Measurements from ENCODE around the gene MINK1.

The MINK1 gene

DNA sequence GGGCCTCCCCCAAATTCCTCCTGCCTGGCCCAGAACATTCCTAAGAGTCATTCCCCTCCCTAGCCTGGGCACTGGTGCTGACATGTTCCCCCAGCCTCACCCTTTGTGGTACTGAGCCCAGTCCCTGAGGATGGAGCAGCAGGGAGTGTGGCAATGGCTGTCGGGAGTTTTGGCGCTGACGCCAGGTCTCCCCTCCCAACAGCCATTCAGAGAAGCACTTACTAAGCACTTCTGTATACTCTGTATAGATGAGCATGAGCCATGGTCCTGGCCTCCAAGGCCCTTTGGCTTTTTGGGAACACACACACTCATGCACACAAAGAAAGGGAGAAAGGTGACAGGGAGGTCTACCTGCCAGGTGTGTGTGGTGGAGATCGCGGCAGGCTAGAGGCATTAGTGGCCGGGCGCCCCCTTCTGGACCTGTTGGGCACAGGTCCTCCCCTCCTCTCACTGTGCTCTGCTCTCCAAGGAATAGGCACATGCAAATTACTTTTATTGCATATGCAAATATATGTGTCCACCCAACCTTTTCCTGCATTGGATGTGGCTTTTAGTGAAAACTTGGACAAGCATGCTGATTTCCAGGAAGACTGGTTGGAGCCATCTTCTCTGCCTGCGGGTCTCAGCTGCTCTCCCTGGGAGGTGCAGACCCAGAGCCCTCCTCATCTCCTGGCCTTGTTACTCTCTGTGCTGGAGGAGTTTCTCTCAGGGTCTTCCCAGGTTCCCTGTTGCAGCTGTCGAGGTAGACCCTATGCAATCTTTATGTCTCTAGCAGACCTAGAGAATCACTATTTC, 48.8 kb downstream of the MINK1 start:
- no peak for DNase-seq

DNA sequence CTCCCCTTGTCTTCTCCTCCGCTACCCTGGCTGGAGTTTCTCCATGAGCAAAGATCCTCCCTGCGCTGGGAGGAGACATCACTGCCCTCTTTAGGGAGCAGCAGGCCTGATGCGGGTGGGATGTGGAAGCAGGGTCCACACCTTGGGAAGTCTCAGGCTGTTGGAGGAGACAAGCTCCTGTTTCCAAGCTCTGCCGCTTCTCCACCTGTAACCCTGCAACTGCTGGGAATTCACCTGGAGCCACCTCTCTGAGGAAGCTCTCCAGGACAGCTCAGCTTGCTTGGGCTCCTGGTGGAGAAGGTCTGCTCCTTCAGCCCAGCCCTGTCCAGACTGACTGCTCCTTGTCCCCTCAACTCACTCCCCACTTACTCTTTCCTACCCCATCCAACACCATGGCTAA, 51.3 kb downstream of the MINK1 start:
- DNase-seq: no peak

DNA sequence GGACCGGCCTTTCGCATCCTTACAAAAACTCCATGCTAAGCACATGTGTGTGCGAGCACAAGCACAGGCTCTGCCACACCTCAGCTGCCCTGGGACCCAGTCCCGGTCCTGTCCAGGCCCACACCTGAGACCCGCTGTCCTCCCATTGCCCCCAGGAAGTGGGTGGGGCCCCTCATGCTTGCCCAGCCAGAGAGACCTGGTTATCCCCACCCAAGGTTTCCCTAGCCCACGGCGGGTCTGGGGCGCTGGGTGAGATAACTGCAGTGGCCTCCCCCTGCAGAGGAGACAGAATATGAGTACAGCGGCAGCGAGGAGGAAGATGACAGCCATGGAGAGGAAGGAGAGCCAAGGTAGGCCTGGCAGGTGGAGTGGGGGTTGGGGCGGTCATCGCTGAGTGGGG, 53.7 kb downstream of the MINK1 start:
- DNase-seq: no peak

DNA sequence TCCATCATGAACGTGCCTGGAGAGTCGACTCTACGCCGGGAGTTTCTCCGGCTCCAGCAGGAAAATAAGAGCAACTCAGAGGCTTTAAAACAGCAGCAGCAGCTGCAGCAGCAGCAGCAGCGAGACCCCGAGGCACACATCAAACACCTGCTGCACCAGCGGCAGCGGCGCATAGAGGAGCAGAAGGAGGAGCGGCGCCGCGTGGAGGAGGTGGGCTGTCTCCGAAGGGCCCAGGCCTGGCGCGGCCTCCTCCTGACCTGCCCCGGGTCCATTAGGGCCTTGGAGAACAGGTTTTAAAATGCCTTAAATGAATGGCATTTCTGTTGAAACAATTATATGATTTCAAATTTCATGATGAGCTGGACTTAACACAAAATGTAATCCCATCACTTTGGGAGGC, 54.4 kb downstream of the MINK1 start:
- no peak for DNase-seq

DNA sequence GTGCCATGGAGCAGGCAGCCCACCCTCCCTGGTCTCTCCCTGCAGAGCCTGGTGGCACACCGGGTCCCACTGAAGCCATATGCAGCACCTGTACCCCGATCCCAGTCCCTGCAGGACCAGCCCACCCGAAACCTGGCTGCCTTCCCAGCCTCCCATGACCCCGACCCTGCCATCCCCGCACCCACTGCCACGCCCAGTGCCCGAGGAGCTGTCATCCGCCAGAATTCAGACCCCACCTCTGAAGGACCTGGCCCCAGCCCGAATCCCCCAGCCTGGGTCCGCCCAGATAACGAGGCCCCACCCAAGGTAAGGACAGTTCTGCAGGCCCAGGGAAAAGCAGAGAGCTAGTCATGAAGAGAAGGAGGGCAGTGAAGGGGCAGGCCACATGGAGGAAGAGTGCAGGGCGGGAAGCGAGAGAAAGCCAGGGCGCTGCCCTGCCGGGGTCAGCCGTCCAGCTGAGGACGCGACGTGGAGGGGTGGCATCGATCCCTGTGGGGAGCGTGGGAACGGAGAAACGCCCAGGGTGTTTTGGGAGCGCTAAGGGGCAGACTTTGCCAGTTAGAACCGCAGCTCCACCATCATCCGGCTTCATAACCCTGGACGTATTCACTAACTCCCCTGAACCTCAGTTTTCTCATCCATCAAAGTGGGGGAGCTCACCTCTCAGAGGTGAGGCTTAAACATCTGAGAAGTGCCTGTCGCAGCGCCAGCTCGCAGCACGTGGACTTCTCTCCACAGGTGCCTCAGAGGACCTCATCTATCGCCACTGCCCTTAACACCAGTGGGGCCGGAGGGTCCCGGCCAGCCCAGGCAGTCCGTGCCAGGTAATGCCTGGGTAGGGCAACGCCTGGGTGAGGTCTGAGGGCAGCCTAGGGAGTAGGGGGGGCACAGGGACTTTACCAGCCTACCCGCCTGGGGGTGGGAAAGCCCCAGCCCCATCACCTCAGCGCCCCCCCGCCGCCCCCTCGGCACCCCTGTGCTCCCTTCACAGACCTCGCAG, 58.6 kb downstream of the MINK1 start:
- DNase-seq: no peak

DNA sequence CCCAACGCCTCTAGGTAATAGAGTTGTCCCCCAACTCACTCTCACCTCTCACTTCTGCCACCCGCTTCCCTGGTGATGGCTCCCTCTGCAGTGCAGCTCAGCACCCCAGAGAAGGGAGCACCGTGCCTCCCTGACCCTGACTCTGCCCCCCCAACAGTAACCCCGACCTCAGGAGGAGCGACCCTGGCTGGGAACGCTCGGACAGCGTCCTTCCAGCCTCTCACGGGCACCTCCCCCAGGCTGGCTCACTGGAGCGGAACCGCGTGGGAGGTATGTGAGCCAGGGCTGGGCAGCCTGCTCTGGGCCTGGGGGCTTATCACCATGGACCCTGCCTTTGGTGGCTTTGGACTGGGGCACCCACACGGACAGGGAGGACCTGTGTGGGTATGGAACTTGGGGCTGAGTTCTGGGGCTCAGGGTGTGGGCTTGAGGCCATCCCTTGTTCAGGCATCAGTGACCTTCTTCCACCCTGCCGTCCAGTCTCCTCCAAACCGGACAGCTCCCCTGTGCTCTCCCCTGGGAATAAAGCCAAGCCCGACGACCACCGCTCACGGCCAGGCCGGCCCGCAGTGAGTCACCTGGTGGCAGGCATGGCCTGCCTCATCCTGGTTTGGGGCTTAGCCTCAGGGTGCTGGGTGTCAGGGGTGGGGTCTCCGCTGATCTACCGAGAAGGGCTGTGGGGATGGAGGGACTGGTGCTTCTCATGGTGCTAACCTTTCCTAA, 59.5 kb downstream of the MINK1 start:
- DNase-seq: no peak

DNA sequence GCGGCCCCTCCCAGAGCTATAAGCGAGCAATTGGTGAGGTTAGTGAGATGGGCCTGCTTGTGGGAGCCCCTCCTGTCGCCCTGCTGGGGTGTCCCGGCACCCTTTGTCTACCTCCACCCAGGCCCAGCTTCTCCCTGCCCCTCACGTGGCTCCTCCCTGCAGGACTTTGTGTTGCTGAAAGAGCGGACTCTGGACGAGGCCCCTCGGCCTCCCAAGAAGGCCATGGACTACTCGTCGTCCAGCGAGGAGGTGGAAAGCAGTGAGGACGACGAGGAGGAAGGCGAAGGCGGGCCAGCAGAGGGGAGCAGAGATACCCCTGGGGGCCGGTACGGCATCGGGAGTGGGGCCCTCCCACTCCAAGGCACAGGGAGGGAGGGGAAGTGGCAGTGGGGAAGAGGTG, 60.1 kb downstream of the MINK1 start:
- no peak for DNase-seq

DNA sequence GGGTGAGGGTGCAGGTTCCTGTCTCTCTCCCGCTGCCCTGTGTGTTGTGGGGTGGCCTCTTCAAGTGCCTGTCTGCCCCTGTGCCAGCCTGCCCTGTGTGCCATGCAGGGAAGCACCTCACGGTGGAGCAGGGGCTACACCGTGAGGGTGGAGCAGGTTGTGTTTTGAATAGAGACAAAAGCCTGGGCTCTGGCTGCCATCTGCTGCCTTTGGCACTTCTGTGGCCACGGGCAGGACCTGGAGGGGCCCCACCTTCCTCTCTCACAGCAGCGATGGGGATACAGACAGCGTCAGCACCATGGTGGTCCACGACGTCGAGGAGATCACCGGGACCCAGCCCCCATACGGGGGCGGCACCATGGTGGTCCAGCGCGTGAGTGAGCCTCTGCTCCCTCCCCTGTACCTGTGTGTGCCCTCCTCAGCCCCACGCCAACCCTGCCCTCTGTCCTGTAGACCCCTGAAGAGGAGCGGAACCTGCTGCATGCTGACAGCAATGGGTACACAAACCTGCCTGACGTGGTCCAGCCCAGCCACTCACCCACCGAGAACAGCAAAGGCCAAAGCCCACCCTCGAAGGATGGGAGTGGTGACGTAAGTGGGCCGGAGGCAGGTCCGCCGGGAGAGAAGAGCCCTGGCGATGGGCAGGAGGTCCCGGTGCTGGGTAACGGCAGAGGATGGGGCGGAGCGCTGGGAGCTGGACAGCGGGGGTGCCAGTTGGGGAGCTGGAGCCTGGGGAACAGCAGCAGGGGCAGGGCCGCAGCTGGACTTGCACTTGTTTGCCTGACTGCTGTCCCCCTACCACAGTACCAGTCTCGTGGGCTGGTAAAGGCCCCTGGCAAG, 60.8 kb downstream of the MINK1 start:
- DNase-seq: no peak

DNA sequence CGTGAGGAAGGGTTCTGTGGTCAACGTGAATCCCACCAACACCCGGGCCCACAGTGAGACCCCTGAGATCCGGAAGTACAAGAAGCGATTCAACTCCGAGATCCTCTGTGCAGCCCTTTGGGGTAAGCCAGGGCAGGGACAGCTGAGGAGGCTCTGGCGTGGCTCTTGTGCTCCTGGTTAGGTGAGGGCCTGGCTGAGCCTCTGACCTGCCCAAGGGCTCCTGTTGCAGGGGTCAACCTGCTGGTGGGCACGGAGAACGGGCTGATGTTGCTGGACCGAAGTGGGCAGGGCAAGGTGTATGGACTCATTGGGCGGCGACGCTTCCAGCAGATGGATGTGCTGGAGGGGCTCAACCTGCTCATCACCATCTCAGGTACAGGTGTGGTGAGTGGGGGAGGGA, 62.0 kb downstream of the MINK1 start:
- DNase-seq: no peak

DNA sequence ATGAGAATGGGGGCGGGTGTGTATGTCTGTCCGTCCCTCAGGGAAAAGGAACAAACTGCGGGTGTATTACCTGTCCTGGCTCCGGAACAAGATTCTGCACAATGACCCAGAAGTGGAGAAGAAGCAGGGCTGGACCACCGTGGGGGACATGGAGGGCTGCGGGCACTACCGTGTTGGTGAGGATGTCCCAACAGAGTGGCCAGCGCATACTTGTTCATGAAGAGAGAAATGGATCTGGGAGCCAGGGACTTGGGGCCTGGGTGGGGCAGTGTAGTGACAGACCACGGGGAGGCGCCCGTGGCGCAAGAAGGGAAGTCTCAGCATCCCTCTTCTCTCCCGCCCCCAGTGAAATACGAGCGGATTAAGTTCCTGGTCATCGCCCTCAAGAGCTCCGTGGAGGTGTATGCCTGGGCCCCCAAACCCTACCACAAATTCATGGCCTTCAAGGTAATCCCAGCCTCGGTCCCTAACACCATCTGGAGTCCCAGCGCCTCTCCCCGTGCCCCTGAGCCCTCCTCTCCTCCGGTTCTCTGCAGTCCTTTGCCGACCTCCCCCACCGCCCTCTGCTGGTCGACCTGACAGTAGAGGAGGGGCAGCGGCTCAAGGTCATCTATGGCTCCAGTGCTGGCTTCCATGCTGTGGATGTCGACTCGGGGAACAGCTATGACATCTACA, 62.7 kb downstream of the MINK1 start:
- DNase-seq: no peak

DNA sequence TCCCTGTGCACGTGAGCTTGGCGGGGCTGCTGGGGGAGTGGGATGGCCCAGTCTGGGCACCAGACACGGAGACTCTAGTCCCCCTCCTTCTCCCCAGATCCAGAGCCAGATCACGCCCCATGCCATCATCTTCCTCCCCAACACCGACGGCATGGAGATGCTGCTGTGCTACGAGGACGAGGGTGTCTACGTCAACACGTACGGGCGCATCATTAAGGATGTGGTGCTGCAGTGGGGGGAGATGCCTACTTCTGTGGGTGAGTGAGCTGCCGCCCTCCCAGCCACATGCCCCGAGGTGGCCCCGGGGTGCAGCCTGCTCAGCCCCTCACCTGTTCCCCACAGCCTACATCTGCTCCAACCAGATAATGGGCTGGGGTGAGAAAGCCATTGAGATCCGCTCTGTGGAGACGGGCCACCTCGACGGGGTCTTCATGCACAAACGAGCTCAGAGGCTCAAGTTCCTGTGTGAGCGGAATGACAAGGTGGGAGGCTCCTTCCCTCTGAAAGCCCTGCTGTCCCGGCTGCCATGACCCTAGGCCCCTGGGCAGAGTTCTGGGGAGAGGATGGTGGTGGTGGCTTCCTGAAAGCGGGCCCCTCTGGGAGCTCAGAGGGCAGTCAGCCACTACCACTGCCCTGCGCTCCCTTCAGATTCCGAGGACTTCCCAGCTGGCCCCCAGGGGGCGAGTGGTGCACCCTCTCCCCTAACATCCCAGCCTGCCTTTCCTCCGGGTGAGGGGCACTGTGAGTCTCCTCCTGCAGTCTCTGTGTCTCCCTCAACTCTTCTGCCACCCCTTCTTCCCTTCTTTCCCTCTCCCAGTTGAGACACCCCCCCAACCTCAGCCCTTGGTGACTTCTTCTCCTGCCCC, 63.4 kb downstream of the MINK1 start:
- no peak for DNase-seq

DNA sequence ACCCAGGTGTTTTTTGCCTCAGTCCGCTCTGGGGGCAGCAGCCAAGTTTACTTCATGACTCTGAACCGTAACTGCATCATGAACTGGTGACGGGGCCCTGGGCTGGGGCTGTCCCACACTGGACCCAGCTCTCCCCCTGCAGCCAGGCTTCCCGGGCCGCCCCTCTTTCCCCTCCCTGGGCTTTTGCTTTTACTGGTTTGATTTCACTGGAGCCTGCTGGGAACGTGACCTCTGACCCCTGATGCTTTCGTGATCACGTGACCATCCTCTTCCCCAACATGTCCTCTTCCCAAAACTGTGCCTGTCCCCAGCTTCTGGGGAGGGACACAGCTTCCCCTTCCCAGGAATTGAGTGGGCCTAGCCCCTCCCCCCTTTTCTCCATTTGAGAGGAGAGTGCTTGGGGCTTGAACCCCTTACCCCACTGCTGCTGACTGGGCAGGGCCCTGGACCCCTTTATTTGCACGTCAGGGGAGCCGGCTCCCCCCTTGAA, 64.1 kb downstream of the MINK1 start:
- DNase-seq: no peak

DNA sequence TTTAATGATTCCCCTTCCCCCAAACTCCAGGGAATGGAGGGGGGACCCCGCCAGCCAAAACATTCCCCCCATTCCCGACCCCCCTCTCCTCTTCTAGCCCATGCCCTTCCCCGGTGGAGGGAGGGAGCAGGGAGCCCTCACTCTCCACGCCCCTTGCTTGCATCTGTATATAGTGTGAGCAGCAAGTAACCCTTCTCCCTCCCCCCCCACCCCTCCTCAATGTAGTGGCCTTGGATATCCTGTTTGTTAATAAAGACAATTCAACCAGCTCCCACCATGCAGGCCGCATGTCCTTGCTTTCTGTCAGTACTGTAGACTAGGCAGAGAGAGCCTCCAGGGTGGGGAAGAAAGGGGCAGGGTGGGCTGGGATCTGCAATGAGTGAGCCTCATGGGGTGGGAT, 64.6 kb downstream of the MINK1 start:
- no peak for DNase-seq

DNA sequence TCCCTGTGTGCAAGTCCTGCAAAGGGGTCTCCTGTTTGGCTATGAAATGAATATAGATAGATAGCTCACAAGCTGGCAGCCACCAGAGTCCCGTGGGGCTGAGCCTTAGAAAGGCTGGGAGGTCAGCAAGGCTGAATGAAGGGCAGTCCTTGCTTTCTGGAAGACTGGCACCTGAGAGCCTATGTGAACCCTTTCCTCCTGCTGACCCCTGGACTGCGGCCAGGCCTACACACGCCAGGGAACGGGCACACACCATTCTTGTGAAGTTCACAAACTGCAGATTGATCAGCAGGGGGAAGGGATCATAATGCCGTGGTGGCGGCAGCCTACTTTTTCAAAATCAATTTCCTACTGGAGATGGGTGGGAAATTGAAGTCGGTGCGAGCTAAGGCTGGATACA, 65.2 kb downstream of the MINK1 start:
- DNase-seq: no peak

DNA sequence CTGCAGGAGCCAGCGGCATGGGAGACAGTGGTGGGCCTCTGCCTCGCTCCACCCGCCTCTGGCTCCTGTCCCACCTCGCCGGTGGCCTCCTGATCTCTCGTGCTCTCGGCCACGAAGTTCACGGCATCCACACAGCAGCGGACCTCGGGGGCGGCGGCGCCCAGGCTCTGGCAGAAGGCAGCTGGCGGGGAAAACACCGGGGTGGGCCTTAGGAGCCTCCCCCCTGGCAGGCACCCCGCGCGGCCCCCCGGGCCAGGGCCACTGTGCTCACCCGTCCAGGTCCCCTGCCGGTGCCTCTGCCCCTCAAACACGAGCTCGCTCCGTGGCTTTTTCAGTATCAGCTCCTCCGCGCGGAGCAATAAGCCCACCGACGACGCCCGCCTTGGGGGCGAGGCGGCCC, 65.8 kb downstream of the MINK1 start:
- no peak for DNase-seq

DNA sequence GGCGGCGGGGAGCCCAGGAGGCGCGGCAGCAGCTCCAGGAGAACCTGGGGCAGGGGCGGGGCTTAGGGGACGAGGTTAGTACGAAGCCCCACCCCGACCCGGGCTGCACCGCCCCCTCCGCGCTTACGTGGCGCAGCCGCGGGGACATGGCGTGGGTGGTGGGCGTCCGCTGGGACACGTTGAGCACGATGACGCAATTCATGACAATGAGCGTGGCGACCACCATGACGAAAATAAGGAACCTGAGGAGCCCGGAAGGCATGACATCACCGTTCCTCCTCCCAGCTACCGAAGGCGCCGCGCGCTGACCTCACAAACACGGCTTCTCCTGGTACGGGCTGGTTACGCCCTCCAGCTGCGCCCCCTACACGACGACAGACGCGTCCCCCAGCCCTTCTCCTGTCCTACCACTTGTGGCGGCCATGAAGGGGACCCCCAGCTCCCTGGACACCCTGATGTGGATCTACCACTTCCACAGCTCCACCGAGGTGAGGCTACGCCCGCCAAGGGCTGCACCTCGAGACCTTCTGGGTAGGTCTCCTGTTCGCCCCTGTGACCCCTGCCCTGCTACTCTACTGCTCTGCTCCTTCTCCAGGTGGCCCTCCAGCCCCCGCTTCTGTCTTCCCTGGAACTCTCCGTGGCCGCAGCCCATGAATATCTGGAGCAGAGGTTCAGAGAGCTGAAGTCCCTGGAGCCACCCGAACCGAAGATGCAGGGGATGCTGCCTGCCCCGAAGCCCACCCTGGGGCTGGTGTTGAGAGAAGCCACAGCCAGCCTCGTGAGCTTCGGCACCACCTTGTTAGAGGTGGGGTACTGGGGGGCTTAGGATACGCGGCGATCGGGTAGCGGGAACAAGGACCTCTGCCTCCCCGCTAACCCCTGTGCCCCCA, 66.4 kb downstream of the MINK1 start, which contains the start of gene C17orf107:
Gene C17orf107 (plus strand): TSS at position 196 of the 890 bp plus-strand sequence. CDS start 227 bp downstream, at position 423.
- no peak for DNase-seq

DNA sequence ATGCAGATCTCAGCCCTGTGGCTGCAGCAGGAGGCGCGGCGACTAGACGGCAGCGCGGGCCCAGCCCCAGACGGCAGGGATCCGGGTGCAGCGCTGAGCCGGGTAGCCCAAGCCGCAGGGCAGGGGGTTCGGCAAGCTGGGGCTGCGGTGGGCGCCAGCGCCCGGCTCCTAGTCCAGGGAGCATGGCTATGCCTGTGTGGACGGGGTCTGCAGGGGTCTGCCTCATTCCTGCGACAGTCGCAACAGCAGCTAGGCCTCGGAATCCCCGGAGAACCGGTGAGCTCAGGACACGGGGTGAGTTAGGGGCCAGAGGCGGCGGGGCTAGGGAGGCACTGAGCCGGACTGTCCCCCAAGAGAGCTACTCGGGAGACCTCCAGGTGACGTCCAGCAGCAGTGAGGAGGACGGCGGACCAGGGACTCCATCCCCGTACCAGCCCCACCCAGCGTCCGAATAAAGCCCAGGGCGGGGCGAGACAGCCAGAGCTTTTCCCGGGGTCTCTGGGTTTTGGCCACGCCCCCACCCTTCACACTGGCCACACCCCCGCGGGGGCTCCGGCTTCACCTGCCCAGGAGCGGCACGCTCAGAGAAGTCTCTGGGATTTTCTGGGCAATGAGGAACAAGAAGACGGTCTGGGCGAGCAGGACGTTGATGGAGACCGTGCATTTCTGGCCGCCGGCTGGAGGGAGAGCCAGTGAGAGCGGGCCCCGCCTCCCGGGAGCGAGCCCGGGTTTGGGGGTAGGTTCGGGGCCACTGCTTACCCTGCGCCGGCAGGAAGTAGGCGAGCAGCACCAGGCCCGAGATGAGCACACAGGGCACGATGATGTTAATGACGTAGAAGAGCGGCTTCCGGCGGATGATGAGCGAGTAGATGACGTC, 67.3 kb downstream of the MINK1 start:
- no peak for DNase-seq

DNA sequence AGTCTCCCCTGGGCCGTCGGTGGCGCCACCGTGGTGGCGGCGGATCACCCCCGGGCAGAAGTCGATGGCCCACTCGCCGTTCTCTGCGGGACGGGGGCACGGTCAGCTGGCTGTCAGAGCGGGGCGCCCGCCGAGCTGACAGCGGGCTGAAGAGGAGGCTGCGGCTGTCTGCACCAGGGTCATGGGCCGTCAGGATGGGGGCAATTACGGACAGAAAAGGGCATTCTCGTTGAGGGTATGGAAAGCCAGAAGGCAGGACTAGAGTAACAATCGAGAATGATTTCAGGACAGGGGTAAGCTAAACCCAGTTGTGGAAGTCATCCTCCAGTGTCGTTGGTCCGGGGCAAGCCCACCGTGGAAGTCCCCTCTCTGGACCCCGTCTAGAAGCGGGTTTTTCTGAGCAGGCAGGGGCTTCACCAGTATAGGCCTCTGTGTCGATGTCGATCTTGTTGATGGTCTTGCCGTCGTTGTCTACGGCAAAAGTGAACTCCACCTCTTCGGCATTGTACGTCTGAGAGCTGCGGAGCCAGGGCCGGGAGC, 68.0 kb downstream of the MINK1 start:
- DNase-seq: no peak
